K562 (cell line): ENCODE results near the gene WASL.

Source experiments
- E2F1 ChIP-seq: sonication (generic); formaldehyde crosslinking; IDR thresholded peaks from 2 replicates; pipeline ENCODE4 v1.8.1; 2023; ENCODE audit warnings: mild to moderate bottlenecking, missing genetic modification reagents, moderate library complexity
- EHMT2 ChIP-seq: fragments of 450-650 bp; IDR thresholded peaks from 2 replicates; pipeline ENCODE4 v1.6.1; 2018; ENCODE audit warnings: antibody characterized with exemption
- ETV1 ChIP-seq: fragments of 450-650 bp; conservative IDR thresholded peaks from 2 replicates; pipeline ENCODE4 v1.6.1; 2016; ENCODE audit warnings: missing genetic modification characterization, control low read depth, low read depth, missing compliant biosample characterization
- FIP1L1 ChIP-seq: fragments of 200-400 bp; formaldehyde crosslinking; IDR thresholded peaks from 2 replicates; pipeline ENCODE4 v1.6.1; 2018; ENCODE audit warnings: mild to moderate bottlenecking, low read depth, low read length; ENCODE audit not compliant: poor library complexity, severe bottlenecking
- NCOA2 ChIP-seq, 2 experiments: fragments of 450-650 bp; IDR thresholded peaks; 2 replicates each; pipeline ENCODE4 v1.6.1; 2018; ENCODE audit warnings: mild to moderate bottlenecking in 2 of 2, moderate library complexity in 1 of 2; ENCODE audit not compliant: partially characterized antibody in 2 of 2
- NFIC ChIP-seq: fragments of 450-650 bp; IDR thresholded peaks from 2 replicates; pipeline ENCODE4 v1.6.1; 2017; ENCODE audit warnings: mild to moderate bottlenecking, inconsistent platforms
- NFYB ChIP-seq: IDR thresholded peaks from 2 replicates; pipeline ENCODE4 v1.6.1; 2011; ENCODE audit warnings: mild to moderate bottlenecking, moderate library complexity; ENCODE audit not compliant: insufficient read length; ENCODE audit errors: extremely low read depth
- POLR2A ChIP-seq: fragments of 450-650 bp; conservative IDR thresholded peaks from 2 replicates; pipeline ENCODE4 v1.6.1; 2016
- TCF15 ChIP-seq: fragments of 250-450 bp; sonication (Bioruptor Pico); IDR thresholded peaks from 2 replicates; pipeline ENCODE4 v1.8.0; 2022; ENCODE audit warnings: moderate library complexity, mild to moderate bottlenecking, inconsistent platforms
- ZBTB49 ChIP-seq: sonication (generic); formaldehyde crosslinking; IDR thresholded peaks from 2 replicates; pipeline ENCODE4 v1.8.0; 2022; ENCODE audit warnings: missing genetic modification reagents, mild to moderate bottlenecking, borderline replicate concordance
- TF ChIP-seq, protein P1 (sequence below): fragments of 250-450 bp; sonication (Bioruptor Pico); IDR thresholded peaks from 2 replicates; pipeline ENCODE4 v1.5.0; 2020; ENCODE audit warnings: mild to moderate bottlenecking, borderline replicate concordance

DNA sequence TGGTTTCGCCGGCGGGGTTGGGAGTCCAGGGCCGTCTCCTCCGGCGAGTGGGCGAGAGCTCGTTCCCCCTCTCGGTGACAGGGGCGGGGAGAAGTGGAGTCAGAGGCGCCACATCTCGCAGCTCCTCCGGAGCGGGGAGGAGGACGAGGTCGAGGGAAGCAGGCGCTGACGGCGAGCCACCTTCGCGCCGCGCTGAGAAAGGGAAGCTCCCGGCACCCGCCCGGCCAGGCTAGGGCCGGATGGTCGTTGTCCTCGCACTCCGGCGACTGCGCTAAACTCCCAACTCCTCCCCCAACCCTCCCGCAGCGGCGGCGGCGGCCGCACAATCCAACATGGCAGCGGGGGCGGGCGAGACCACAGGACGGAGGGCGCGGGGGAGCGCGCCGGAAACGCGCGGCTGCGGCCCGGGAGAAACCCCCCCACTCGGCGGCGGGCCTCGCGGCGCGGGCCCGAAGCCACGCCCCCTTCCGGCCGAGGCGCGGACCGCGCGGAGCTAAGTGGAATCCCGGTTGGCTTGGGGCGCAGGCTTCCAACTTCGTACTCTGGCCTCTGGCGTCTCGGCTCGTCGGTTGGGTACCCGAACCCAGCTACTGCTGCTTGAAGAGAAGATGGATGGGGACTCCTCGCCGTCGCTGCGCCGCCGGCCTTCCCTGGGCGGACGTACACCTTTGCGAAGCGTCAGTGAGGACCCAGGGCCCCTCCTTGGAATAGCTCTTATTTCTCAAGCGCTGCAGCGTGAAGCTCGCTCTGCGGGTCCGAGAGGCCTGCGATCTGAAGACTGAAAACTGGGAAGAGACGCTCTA lies at the start of gene WASL:
- peak; percentile 98 for TF ChIP-seq FIP1L1
- peak; percentile 52; the same call in 1 of the 2 replicates for TF ChIP-seq NFIC
- no peak for TF ChIP-seq EHMT2
- peak; percentile 98 for TF ChIP-seq POLR2A
- no peak for TF ChIP-seq NCOA2 (IDR thresholded peaks at IDR 0.05; ENCODE audit: partially characterized antibody in 2 of 2)
- no peak for TF ChIP-seq TCF15 (CRISPR knock-in tag)
- TF ChIP-seq ZBTB49 (CRISPR knock-in tag): no peak
- TF ChIP-seq NFYB: no peak
- TF ChIP-seq E2F1 (CRISPR knock-in tag): peak; percentile 94
- TF ChIP-seq, protein P1, sequence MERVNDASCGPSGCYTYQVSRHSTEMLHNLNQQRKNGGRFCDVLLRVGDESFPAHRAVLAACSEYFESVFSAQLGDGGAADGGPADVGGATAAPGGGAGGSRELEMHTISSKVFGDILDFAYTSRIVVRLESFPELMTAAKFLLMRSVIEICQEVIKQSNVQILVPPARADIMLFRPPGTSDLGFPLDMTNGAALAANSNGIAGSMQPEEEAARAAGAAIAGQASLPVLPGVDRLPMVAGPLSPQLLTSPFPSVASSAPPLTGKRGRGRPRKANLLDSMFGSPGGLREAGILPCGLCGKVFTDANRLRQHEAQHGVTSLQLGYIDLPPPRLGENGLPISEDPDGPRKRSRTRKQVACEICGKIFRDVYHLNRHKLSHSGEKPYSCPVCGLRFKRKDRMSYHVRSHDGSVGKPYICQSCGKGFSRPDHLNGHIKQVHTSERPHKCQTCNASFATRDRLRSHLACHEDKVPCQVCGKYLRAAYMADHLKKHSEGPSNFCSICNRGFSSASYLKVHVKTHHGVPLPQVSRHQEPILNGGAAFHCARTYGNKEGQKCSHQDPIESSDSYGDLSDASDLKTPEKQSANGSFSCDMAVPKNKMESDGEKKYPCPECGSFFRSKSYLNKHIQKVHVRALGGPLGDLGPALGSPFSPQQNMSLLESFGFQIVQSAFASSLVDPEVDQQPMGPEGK (CRISPR knock-in tag): no peak
- peak; percentile 95 for TF ChIP-seq ETV1 (tag)
